GM23338 (cell line): ENCODE data around the gene DYRK1A. TPM values are rescaled to one million over a fixed set of nuclear protein-coding genes. Genes with fewer than 3 reads are reported as not detected.

Source experiments
- ATAC-seq: fragments of 200-7000 bp; cut with Tn5 transposase; 3 replicates; pipeline ENCODE4 v1.9.1; 2020
- DNase-seq: peaks from one replicate; pipeline ENCODE4 v3.0.0-alpha.2; 2015; ENCODE audit warnings: low spot score
- H2AFZ ChIP-seq: fragments of 200-600 bp; sonication (generic); 2 replicates; pipeline ENCODE4 v1.8.0; 2016; ENCODE audit warnings: antibody characterized with exemption, mild to moderate bottlenecking, moderate library complexity
- H3F3A ChIP-seq: fragments of 200-600 bp; sonication (generic); replicated peaks from 2 replicates; pipeline ENCODE4 v1.8.0; 2017; ENCODE audit warnings: antibody characterized with exemption, mixed run types, low read depth
- H3K27ac ChIP-seq: fragments of 200-600 bp; sonication (generic); 2 replicates; pipeline ENCODE4 v1.6.1; 2016; ENCODE audit warnings: low read depth
- H3K27me3 ChIP-seq: fragments of 200-600 bp; sonication (generic); 2 replicates; pipeline ENCODE4 v1.8.0; 2016; ENCODE audit warnings: mild to moderate bottlenecking, mixed run types, moderate library complexity; ENCODE audit not compliant: insufficient read depth
- H3K36me3 ChIP-seq: fragments of 200-600 bp; sonication (generic); 2 replicates; pipeline ENCODE4 v1.8.0; 2016; ENCODE audit warnings: mild to moderate bottlenecking; ENCODE audit not compliant: insufficient read depth
- H3K4me1 ChIP-seq: fragments of 200-600 bp; sonication (generic); 2 replicates; pipeline ENCODE4 v1.8.0; 2016; ENCODE audit warnings: mild to moderate bottlenecking, moderate library complexity; ENCODE audit not compliant: insufficient read depth
- H3K4me2 ChIP-seq: fragments of 200-600 bp; sonication (generic); 2 replicates; pipeline ENCODE4 v1.7.1; 2017; ENCODE audit warnings: mixed run types
- H3K4me3 ChIP-seq: fragments of 200-600 bp; sonication (generic); 2 replicates; pipeline ENCODE4 v1.6.1; 2016; ENCODE audit warnings: mixed run types
- H3K79me2 ChIP-seq: fragments of 200-600 bp; sonication (generic); replicated peaks from 2 replicates; pipeline ENCODE4 v1.8.0; 2017; ENCODE audit warnings: mild to moderate bottlenecking; ENCODE audit not compliant: insufficient read depth
- H3K9me2 ChIP-seq: fragments of 200-600 bp; sonication (generic); 2 replicates; pipeline ENCODE4 v1.8.0; 2017; ENCODE audit not compliant: insufficient read depth
- H4K20me1 ChIP-seq: fragments of 200-600 bp; sonication (generic); replicated peaks from 2 replicates; pipeline ENCODE4 v1.8.0; 2017; ENCODE audit warnings: mild to moderate bottlenecking; ENCODE audit not compliant: insufficient read depth
- H3K27ac Mint-ChIP-seq: 2 replicates; pipeline ENCODE4 v1.8.0; 2020; ENCODE audit warnings: inconsistent platforms, mild to moderate bottlenecking, moderate library complexity, mixed read lengths
- H3K27me3 Mint-ChIP-seq: 3 replicates; pipeline ENCODE4 v1.8.0; 2022; ENCODE audit warnings: low read depth, mild to moderate bottlenecking, moderate library complexity, mixed read lengths, inconsistent platforms; ENCODE audit not compliant: insufficient read depth, poor library complexity
- H3K36me3 Mint-ChIP-seq: 3 replicates; pipeline ENCODE4 v1.8.0; 2021; ENCODE audit warnings: low read depth, mild to moderate bottlenecking, inconsistent platforms, moderate library complexity, mixed read lengths
- H3K4me1 Mint-ChIP-seq: 3 replicates; pipeline ENCODE4 v1.8.0; 2020; ENCODE audit warnings: mild to moderate bottlenecking, inconsistent platforms, mixed read lengths
- H3K4me3 Mint-ChIP-seq: 3 replicates; pipeline ENCODE4 v1.8.0; 2021; ENCODE audit warnings: moderate library complexity, mild to moderate bottlenecking, inconsistent platforms, mixed read lengths
- H3K9me3 Mint-ChIP-seq: 3 replicates; pipeline ENCODE4 v1.8.0; 2020; ENCODE audit warnings: moderate library complexity, mild to moderate bottlenecking, inconsistent platforms, mixed read lengths
- CREB1 ChIP-seq: fragments of 250-450 bp; sonication (Bioruptor Pico); IDR thresholded peaks from 2 replicates; pipeline ENCODE4 v1.5.0; 2020; ENCODE audit warnings: low read depth, mild to moderate bottlenecking, moderate library complexity
- EZH2 ChIP-seq: fragments of 200-600 bp; sonication (generic); IDR thresholded peaks from one replicate; pipeline ENCODE4 v1.8.0; 2017; ENCODE audit warnings: antibody characterized with exemption, mild to moderate bottlenecking, low read depth; ENCODE audit not compliant: unreplicated experiment
- EZH2phosphoT487 ChIP-seq: fragments of 200-600 bp; sonication (generic); IDR thresholded peaks from one replicate; pipeline ENCODE4 v1.8.1; 2018; ENCODE audit warnings: antibody characterized with exemption; ENCODE audit not compliant: unreplicated experiment
- POLR2AphosphoS5 ChIP-seq: IDR thresholded peaks from 2 replicates; pipeline ENCODE4 v1.6.1; 2016; ENCODE audit warnings: antibody characterized with exemption, low read depth
- STAT1 ChIP-seq: IDR thresholded peaks from one replicate; pipeline ENCODE4 v1.6.1; 2016; ENCODE audit warnings: antibody characterized with exemption; ENCODE audit not compliant: unreplicated experiment
- ZNF331 ChIP-seq: fragments of 250-450 bp; sonication (Bioruptor Pico); IDR thresholded peaks from 2 replicates; pipeline ENCODE4 v1.5.0; 2020; ENCODE audit warnings: low read depth, mild to moderate bottlenecking, moderate library complexity
- ZNF462 ChIP-seq: fragments of 250-450 bp; sonication (Bioruptor Pico); IDR thresholded peaks from 2 replicates; pipeline ENCODE4 v1.5.0; 2020; ENCODE audit warnings: mild to moderate bottlenecking, moderate library complexity
- polyA plus RNA-seq: library from polyadenylated mRNA; unstranded; fragments of >200 nt; fragmentation: Nextera tagmentation; extraction: Ambion mirVana; gene quantifications from 2 replicates; pipeline ENCODE4 v1.2.1, GENCODE V29; 2016
- total RNA-seq: library from RNA; depleted of rRNA; stranded (reverse); fragments of >200 nt; shearing (Covaris generic); gene quantifications from 2 replicates; pipeline ENCODE4 v1.2.3, GENCODE V29; 2014
- TF ChIP-seq, protein P1 (sequence below): IDR thresholded peaks from one replicate; pipeline ENCODE4 v1.6.1; 2018; ENCODE audit warnings: antibody characterized with exemption; ENCODE audit not compliant: unreplicated experiment

The DYRK1A gene
- total and polyA plus RNA-seq, 2 experiments from 2014 or later, result 10.3 to 84.7 TPM

GRCh38 chr21:37322084-37322483 is 44.5 kb upstream of the DYRK1A start (continued):
- no peak for TF ChIP-seq EZH2phosphoT487
- TF ChIP-seq CREB1, result no peak
- no peak for TF ChIP-seq ZNF462 (CRISPR knock-in tag)

DNA sequence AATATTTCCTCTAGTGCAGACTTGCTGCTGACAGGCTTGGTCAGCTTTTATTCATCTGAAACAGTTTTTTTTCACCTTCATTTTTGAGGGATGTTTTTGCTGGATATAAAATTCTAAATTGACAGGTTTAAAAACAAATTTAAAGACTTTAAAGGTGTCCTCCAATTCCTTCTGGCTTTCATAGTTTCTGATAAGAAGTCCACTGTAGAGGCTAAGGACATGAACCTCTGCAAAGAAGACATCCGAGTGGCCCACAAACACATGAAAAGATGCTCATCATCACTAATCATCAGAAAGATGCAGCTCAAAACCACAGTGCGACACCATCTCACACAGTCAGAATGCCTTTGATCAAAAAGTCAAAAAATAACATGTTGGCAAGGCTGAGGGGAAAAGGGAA is 42.0 kb upstream of the DYRK1A start:
- Mint-ChIP-seq H3K27ac (no peak overlapping the region), H3K36me3 (no peaks in the 10 kb centered on the region), H3K9me3 (no peaks in the 10 kb centered on the region), H3K27me3 (no peaks in the 10 kb centered on the region), H3K4me3 (no peak overlapping the region), H3K4me1 (no peaks in the 10 kb centered on the region)
- Histone ChIP-seq H3K4me2 (no peak overlapping the region), H3K9me2 (no peaks in the 10 kb centered on the region), H2AFZ (peak overlapping the region; percentile 30; the same call in 1 of the 2 replicates), H4K20me1 (no peaks in the 10 kb centered on the region), H3K27ac (no peak overlapping the region), H3K36me3 (no peaks in the 10 kb centered on the region), H3K27me3 (no peaks in the 10 kb centered on the region), H3K4me3 (no peak overlapping the region), H3F3A (no peaks in the 10 kb centered on the region), H3K4me1 (no peaks in the 10 kb centered on the region), H3K79me2 (no peaks in the 10 kb centered on the region)
- ATAC-seq, result no peak
- DNase-seq, result no peak
- TF ChIP-seq, protein P1, sequence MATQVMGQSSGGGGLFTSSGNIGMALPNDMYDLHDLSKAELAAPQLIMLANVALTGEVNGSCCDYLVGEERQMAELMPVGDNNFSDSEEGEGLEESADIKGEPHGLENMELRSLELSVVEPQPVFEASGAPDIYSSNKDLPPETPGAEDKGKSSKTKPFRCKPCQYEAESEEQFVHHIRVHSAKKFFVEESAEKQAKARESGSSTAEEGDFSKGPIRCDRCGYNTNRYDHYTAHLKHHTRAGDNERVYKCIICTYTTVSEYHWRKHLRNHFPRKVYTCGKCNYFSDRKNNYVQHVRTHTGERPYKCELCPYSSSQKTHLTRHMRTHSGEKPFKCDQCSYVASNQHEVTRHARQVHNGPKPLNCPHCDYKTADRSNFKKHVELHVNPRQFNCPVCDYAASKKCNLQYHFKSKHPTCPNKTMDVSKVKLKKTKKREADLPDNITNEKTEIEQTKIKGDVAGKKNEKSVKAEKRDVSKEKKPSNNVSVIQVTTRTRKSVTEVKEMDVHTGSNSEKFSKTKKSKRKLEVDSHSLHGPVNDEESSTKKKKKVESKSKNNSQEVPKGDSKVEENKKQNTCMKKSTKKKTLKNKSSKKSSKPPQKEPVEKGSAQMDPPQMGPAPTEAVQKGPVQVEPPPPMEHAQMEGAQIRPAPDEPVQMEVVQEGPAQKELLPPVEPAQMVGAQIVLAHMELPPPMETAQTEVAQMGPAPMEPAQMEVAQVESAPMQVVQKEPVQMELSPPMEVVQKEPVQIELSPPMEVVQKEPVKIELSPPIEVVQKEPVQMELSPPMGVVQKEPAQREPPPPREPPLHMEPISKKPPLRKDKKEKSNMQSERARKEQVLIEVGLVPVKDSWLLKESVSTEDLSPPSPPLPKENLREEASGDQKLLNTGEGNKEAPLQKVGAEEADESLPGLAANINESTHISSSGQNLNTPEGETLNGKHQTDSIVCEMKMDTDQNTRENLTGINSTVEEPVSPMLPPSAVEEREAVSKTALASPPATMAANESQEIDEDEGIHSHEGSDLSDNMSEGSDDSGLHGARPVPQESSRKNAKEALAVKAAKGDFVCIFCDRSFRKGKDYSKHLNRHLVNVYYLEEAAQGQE, result no peak
- TF ChIP-seq STAT1 (no peak), POLR2AphosphoS5 (no peak), ZNF331 (CRISPR knock-in tag) (no peak), EZH2 (no peak)
